Measurements from ENCODE around the gene SPAG6.

SPAG6 gene

DNA sequence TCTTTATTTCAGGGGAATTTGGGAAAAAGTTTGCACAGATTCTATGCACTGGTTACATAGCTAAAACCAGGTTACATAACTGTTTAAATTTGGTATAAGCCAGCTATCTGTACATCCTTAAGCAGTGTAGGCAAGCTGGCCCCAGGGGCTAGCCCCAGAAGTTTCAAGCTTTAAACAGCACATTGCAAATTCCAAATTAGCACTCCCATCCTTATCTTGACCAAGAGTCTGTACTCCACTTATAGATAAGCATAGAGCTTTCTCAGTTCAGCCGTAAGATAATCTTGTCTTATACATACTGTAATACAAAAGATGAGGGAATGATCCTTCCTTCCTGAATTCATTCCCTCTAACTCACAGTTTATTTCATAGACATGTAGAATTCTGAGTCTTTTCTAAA, 109.3 kb downstream of the SPAG6 start:
- in situ Hi-C loops (cut with MboI; ENCODE audit: low sequenced_read_pairs) = no loop called here

DNA sequence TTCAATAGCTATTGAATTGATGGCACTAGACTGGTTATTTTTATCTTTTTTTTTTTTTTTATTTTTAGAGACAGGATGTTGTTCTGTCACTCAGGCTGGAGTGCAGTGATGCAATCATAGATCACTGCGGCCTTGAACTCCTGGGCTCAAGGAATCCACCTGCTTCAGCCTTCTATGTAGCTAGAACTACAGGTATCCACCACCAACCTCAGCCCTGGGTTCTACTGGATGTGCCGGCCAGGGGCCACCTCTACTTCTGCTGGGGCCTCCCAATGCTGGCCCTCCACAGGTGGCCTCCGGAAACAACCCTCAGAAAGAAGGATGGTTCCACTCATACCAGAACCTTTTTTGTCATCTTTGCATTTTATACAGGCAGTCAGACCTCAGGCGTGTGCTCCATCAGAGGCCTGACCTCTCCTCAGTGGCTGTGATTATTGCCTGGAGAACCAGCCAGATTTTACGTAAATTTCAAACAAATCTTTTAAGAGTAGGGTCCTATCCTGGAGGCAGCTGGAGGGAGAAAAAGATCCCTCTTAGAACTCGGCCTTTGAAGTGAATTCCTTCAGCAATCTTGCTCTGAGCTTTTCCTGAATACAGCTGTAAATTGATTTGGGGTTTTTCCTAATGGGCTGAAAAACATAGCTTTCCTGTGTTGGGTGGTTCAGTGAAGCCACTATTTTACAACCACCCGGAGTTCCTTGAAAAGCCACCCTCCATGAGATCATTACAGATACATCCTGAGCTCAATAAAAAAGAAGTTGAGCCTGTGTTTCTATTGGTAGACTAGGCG, 110.0 kb downstream of the SPAG6 start:
- in situ Hi-C loops (cut with MboI; ENCODE audit: low sequenced_read_pairs) = no loop called here

- in situ Hi-C loops (cut with MboI; ENCODE audit: low sequenced_read_pairs) = no loop called here
Observed at GRCh38 chr10:22456486-22456885, 111.2 kb downstream of the SPAG6 start.

DNA sequence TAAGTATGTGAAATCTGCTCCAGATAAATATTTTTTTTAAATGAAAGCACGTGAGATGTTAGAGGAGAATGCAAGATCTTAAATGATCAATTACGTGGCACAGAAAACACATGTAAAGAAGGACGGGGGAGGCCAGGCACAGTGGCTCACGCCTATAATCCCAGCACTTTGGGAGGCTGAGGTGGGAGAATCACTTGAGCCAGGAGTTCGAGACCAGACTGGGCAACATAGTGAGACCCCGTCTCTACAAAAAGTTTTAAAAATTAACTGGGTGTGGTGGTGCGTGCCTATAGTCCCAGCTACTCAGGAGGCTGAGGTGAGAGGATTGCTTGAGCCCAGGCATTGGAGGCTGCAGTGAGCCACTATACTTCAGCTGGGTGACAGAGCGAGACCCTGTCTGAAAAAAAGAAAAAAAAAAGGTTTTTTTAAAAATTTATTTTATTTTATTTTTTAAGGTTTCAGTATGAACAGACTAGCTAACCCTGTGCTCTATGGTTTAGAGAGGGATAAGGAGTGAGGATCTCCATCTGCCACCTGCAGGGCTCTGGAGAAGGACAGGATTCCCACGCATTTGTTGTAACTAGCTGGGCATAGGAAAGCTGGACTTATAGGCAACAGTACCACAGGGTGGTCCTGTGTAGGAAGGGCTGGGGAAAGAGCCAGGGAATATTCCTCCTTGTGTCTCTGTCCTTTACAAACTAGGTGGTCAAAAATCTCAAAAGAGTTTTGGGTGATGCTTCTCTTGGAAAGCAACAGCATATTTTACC, 113.2 kb downstream of the SPAG6 start:
- in situ Hi-C loops (cut with MboI; ENCODE audit: low sequenced_read_pairs) = no loop called here

DNA sequence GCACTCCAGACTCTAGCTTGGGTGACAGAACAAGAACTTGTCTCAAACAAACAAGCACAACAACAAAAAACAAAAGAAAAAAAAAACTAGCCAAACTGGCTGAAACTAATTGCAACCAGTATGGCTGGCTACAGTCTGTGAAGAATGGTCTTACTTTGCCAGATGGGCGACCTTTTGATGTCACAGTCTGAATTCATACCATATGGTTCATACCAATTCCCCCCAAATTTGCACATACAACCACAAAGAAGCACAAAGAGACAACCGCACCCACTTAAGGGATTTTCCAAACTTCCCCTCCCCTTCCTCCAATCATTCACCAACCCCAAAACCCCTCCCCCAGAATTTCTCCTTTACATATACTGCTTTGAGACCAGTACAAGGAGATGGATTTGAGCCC, 114.2 kb downstream of the SPAG6 start:
- in situ Hi-C loops (cut with MboI; ENCODE audit: low sequenced_read_pairs) = no loop called here

DNA sequence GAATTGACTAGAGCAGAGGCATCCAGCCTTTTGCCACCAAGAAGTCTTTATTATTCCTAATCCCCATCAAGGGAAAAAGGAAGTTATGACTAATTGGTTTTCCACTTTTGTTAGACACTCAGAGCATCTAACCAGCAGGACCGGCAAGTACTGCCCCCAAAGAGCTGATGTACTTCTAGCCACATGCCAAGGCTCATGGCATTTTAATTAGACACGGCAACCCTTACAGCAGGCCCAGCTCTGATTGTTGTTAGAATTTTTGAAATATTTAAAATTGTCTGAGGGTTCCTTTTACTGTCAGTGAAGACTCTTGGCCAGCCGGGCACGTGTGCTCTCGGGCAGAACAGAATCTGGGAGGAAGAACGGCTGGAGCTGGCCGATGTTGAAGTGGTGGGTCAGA, 114.8 kb downstream of the SPAG6 start:
- in situ Hi-C loops (cut with MboI; ENCODE audit: low sequenced_read_pairs) = no loop called here

- in situ Hi-C loops (cut with MboI; ENCODE audit: low sequenced_read_pairs) = no loop called here
Observed at GRCh38 chr10:22460531-22461403, 115.5 kb downstream of the SPAG6 start.

DNA sequence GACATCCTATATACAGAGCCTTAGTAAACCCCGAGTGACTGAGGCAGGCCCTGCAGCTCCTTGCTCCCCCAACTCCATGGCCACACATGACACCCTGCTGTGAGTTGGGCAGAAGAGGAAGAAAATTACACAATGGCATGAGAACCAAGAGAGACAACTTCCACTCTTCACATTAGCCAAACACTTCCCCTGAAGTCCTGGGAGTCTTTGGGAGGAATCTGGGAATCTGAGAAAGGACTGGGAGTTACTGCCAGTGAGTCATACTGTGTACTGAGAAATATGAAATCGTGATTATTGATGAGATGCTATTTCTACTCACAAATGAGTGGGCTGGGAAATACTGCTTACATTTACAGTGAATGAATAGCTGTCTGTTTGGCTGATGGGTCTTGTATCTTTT, 116.6 kb downstream of the SPAG6 start:
- in situ Hi-C loops (cut with MboI; ENCODE audit: low sequenced_read_pairs) = no loop called here

GRCh38 chr10:22463255-22463654, 118.0 kb downstream of the SPAG6 start:
- in situ Hi-C loops (cut with MboI; ENCODE audit: low sequenced_read_pairs) = no loop called here

DNA sequence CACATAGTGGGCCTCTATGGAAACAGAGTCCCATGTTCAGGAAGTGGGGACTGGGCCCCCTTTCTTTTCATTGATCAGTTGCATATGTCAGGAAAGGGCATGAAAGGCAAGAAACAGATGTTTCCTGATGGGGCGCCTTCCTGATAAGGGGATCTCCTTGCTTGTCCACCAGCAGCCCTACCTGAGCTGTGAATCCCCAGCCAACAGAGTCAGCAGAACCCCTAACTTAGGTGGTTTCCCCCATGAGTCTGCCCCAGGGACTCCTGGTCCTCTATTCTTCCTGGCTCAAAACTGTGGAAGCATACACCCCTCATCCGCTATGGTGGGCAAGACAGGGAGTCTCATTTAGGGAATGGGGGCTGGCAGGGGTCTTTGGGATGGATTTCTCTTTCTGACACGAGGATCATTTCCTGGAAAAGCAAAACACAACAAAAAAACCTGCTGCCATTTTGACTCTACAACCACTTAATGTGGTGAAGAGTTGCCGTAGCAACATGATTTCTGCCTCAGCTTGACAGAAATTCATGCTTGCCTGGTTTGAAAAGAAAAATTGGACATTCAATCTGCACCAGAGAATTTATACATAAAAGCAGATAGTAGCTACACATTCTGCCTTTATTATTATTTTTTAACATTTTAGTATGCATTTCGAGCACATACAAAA, 119.8 kb downstream of the SPAG6 start:
- in situ Hi-C loops (cut with MboI; ENCODE audit: low sequenced_read_pairs) = no loop called here

DNA sequence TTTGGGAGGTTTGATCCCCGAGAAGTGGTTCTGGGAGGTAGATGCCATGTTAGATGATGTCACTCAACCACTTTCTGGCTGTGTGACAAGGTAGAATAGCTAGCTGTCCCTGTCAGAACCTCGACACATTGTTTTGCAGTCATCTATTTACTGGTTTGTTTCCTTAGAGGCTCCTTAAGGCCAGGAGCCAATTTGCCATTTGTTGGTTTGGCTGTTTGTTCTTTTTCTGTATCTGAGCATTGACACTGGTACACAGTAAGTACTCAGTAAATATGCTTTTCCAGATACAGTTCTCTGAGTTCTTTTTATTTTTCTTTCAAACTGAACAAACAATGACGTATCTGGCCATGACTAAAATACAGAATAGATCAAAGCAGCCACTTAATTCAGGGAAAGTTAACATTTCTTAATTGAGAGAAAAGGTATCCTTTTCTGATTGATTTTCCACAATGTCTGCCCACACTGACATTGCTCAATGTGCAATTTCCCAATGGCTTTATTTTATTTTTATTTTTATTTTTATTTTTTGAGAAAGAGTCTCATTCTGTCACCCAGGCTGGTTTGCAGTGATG, 121.6 kb downstream of the SPAG6 start:
- in situ Hi-C loops (cut with MboI; ENCODE audit: low sequenced_read_pairs) = no loop called here
